Stimulated activated CD4-positive, alpha-beta T cell treated with anti-CD3 and anti-CD28 coated beads, Interleukin-1b, Interleukin-23, amount 100 ng/mL, for 24 hours (primary cell): ENCODE measurements around the gene INSYN2B.

ENCODE experiments used
- DNase-seq, 4 experiments: peaks; one replicate each; pipeline ENCODE4 v3.0.0-alpha.2; 2020; ENCODE audit warnings: low read depth in 4 of 4, low spot score in 1 of 4

Gene INSYN2B

GRCh38 chr5:169895926-169896325 is 84.4 kb downstream of the INSYN2B start:
- no peak for DNase-seq

DNA sequence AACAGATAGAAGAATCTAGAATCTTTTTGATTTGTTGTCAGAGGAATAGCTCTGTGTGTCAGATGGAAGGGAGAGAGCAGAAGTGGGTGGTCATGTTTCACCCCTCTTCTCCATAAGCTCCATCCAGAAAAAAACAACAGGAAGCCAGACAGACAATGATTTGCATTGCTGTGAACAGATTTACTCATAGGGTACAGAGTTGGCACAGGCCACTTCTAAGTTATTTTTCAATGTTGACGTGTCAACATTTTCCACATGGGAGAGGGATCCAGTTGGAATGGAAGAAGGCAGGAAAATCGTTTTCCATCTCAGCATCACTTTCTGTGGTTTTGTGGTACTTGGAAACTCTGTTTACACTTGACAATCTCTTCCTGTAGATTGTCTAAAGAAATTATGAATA is 86.7 kb downstream of the INSYN2B start:
- DNase-seq = no peak

DNA sequence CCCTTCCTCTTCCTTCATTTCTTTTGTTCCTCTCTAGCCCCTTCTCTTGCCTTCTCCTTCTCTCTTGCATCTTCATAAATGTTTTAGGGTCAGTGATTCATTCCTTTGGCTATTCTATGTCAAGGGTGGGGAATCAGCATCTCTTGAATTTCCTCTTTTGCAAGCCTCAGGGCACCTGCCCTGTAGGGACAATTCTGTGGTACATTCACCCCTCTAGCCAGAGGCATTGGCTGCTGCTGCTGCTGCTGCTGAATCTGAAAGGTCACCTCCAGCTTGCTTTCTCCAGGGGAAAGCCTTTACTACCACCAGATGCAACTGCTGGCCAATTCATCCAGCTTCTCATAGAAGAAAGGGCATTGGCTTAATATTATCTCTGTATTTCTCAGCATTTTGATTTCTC is 87.3 kb downstream of the INSYN2B start:
- DNase-seq = no peak

- DNase-seq = no peak
These were observed 90.7 kb downstream of the INSYN2B start for GRCh38 chr5:169889572-169889971.

- no peak for DNase-seq
These were observed 93.6 kb downstream of the INSYN2B start for GRCh38 chr5:169886677-169887076.

DNA sequence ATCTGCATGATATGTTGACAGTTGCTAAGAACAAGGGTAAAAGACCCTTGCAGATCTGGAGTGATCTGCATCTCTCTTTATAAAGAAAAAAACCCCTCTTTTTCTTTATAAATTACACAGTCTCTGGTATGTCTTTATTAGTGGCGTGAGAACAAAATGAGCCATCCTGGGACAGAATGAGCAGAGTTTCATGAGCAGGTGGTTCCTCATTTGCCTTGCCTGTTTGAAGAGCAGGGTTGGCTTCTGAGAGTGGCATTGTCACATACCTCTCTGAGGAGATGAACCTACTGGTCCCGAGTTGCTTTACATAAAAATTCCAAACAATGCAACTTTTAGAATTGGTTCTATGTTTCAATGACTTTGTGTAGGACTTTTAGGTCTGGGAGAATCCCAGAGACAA is 94.3 kb downstream of the INSYN2B start:
- DNase-seq = no peak

- no peak for DNase-seq
These were observed 98.5 kb downstream of the INSYN2B start for GRCh38 chr5:169881702-169882303.

- no peak for DNase-seq
These were observed 99.5 kb downstream of the INSYN2B start for GRCh38 chr5:169880785-169881184.

GRCh38 chr5:169880012-169880663 is 100.2 kb downstream of the INSYN2B start:
- no peak for DNase-seq

DNA sequence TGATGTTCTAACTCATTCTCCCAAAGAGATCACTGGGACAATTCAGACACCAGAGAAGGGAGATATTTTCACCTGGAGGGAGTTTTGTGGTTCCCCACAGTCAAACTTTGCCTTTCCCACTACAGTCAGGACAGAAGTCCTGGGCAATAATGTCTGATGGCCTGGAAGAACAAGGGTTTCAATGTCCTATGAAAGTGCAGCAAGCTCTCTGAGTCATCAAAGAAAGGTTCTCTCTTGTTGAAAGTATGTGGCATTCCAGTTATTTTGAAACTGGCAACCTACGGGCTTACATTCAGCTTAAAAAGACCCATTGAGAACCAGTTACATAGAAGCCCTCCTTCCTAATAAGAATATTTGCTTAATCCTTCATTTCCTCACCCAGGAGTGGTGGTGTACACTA is 103.9 kb downstream of the INSYN2B start:
- no peak for DNase-seq

GRCh38 chr5:169875731-169876130 is 104.6 kb downstream of the INSYN2B start:
- DNase-seq = no peak

GRCh38 chr5:169875091-169875728 is 105.1 kb downstream of the INSYN2B start:
- DNase-seq = no peak

GRCh38 chr5:169874621-169875020 is 105.7 kb downstream of the INSYN2B start:
- no peak for DNase-seq

DNA sequence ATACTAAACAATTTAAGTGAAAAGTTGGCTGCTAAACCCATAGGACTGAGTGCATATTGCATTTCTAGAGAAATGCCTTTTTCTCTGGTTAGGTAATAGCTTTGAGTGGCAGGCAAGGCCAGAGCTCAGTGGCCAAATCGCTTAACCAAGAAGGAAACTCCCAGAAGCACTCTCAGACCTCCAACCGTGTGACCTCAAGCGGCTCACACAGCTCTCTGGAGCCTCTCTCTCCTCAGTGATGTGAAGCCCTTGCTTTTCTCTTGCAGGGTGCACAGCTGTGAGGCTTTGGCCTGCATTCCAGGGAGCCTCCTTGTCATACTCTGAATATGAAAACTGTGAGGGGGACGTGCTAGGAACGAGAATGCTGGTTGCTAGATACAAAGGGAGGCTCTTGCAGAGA is 106.7 kb downstream of the INSYN2B start:
- no peak for DNase-seq

DNA sequence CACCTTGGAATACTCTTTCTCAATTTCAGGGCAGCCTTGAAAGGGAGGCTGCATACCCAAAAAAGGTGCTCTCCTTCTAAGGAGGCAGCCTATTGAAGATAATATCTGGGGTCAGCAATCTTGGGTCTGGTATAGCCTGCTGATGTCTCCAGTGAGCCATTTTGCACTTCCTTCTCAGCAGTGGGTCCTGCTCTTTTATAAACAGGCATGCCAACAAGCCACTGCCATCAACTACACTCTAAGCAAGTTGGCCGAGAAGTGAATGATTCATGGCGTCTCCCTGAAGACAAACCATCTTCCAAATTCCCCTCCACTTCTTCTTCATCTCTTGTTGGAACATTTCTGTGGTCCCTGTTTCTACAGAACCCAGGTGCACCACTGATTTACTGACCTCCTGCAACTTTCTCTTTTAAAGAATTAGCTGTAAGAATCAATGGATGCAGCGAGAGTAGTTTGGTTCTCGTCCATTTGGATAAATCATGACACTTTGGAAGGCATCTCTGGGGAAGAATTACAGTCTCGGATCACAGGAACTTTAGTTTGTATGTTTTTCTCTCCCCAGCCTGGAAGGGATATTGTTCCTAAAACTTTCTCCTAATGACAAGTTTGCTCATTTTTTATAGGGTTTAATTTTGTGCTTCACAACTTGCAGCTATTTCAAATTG is 108.3 kb downstream of the INSYN2B start:
- DNase-seq = no peak

- no peak for DNase-seq
These were observed 110.1 kb downstream of the INSYN2B start for GRCh38 chr5:169870211-169870610.

DNA sequence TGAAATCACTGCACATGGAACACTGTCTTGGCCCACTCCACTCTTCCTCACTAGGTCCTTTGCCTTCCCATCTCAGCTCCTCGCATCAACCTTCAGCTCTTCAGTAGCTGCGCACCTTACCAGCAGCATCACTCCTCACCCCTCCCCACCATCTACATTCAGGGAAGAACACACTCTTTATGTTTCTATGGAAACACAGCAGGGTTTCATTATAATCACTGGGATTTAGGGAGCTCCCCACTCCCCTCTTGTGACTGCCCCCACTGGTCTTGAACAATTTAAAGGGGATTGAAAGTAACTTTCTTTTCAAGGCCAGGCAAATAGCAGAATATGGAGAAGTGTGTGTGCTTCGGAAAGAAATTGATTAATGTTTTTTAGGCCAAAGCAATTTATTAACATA is 111.2 kb downstream of the INSYN2B start:
- no peak for DNase-seq

GRCh38 chr5:169867347-169867746 is 112.9 kb downstream of the INSYN2B start:
- no peak for DNase-seq

GRCh38 chr5:169864483-169864882 is 115.8 kb downstream of the INSYN2B start:
- no peak for DNase-seq

GRCh38 chr5:169862391-169862811 is 117.9 kb downstream of the INSYN2B start:
- DNase-seq = no peak

GRCh38 chr5:169861934-169862333 is 118.4 kb downstream of the INSYN2B start:
- DNase-seq = no peak

- DNase-seq = no peak
These were observed 118.9 kb downstream of the INSYN2B start for GRCh38 chr5:169861433-169861832.
